ENCODE data around the gene MRPL37. TPM values are rescaled to one million over a fixed set of nuclear protein-coding genes. Genes with fewer than 3 reads are reported as not detected.

The MRPL37 gene
- total and polyA plus RNA-seq, 2 of the 8 experiments (the other 6 are each of a cell fraction or from before 2014, with no cell fraction given): 45.5 to 126 TPM

DNA sequence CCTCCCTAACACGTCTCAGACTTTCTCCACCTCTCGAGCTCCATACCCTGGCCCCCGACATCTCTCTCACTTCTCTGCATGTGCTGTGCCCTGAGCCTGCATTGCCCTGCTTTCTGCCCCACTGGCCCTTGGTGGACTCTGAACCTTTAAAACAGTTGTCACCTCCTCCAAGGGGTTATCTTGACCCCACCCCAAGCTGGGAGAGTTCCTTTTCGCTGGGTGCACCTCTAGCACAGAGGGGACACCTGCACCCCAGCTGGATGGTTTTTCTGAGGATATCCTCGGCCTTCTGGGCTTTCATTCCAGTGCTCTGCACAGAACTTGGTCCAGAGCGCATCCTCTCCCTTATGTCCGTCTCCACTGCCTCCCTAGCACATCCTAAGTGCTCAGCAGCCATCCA, 43.0 kb upstream of the MRPL37 start:
- no peak overlapping the region for H3K18ac ChIP-seq (ENCODE audit: extremely low read depth, low read length)
- no peak overlapping the region for H2BK20ac ChIP-seq (ENCODE audit: low read length)
- H3K36me3 ChIP-seq (ENCODE audit: control insufficient read depth in 2 of 4, insufficient read depth in 4 of 4, low read length in 3 of 4): no peaks in the 10 kb centered on the region
- H4K20me1 ChIP-seq (replicated peaks in 1 of 2; ENCODE audit: control insufficient read depth in 1 of 2, insufficient read depth in 2 of 2, low read length in 2 of 2): no peaks in the 10 kb centered on the region
- H4K5ac ChIP-seq (ENCODE audit: insufficient read length, low read depth, low read length): no peak overlapping the region
- no peak overlapping the region for H2BK5ac ChIP-seq (ENCODE audit: low read depth, low read length)
- no peak overlapping the region for H3K4me2 ChIP-seq (ENCODE audit: insufficient read depth in 1 of 2, low read depth in 2 of 2, low read length in 2 of 2)
- H3K27ac ChIP-seq (ENCODE audit: low read depth, low read length): no peak overlapping the region
- no peak overlapping the region for H2AK5ac ChIP-seq (ENCODE audit: low read depth, low read length)
- H2BK12ac ChIP-seq (ENCODE audit: low read depth, low read length): no peak overlapping the region
- DNase-seq (ENCODE audit: low read depth in 1 of 2, low spot score in 2 of 2): no peak
- no peak for FAIRE-seq
- no peak overlapping the region for H2BK120ac ChIP-seq (replicated peaks; ENCODE audit: low read depth, low read length)
- no peaks in the 10 kb centered on the region for H3K79me2 ChIP-seq (ENCODE audit: control insufficient read depth in 1 of 2, insufficient read depth in 2 of 2, low read length in 2 of 2)
- no peak overlapping the region for H3K4ac ChIP-seq (replicated peaks; ENCODE audit: insufficient read length, low read depth, low read length)
- no peaks in the 10 kb centered on the region; a peak in 2 of 7 replicates for H3K4me1 ChIP-seq (replicated peaks in 1 of 4; ENCODE audit: control insufficient read depth in 3 of 4, insufficient read depth in 4 of 4, low read length in 3 of 4)
- H3K23me2 ChIP-seq (ENCODE audit: low read depth, low read length): no peaks in the 10 kb centered on the region; the same call in 1 of the 2 replicates
- H3K9me3 ChIP-seq (ENCODE audit: insufficient read depth in 2 of 2, low read depth in 1 of 2, low read length in 1 of 2): no peaks in the 10 kb centered on the region
- H4K8ac ChIP-seq (ENCODE audit: extremely low read depth, insufficient read depth, low read length): no peak overlapping the region
- WGBS, 2 experiments (ENCODE audit: extremely low coverage in 1 of 2, insufficient coverage in 1 of 2, insufficient read length in 1 of 2, insufficient replicate concordance in 2 of 2, low coverage in 1 of 2, low lambda C conversion rate in 2 of 2, missing lambda C conversion rate in 1 of 2): 84% methylated on average over 7 of the region's 7 CpGs; no CpG with 5 or more reads in 1 of the 2 experiments
- H2AFZ ChIP-seq (ENCODE audit: low read length): no peak overlapping the region
- no peaks in the 10 kb centered on the region for H3K27me3 ChIP-seq (replicated peaks in 1 of 4; ENCODE audit: control insufficient read depth in 3 of 4, extremely low read depth in 1 of 4, insufficient read depth in 3 of 4, low read length in 3 of 4)
- ChIA-PET POLR2A (ENCODE audit: partially characterized antibody) (interaction anchor here (1.2 kb wide), 1 partner anchor 40 kb away, joined by 3 read pairs; no protein-coding TSS in a partner anchor), CTCF (ENCODE audit: partially characterized antibody) (interaction anchor here (0.7 to 1.7 kb wide), 2 partner anchors 24 to 495 kb away, joined by 3 to 6 read pairs; no protein-coding TSS in a partner anchor)
- no peak overlapping the region for H4K91ac ChIP-seq (replicated peaks; ENCODE audit: insufficient read length, low read length)
- TF ChIP-seq RFX5 (IDR thresholded peaks at IDR 0.05; ENCODE audit: borderline replicate concordance, low read depth, low read length) (no peak), BACH1 (IDR thresholded peaks at IDR 0.05; ENCODE audit: low read length) (no peak), CBX8 (IDR thresholded peaks at IDR 0.05; ENCODE audit: borderline replicate concordance, low read depth, low read length) (no peak)
- no peak overlapping the region for H3K56ac ChIP-seq (replicated peaks; ENCODE audit: insufficient read length, low read depth, low read length)
- H2BK15ac ChIP-seq (ENCODE audit: low read length): no peak overlapping the region
- H3K9ac ChIP-seq (replicated peaks in 1 of 4; ENCODE audit: extremely low read depth in 1 of 4, low read depth in 3 of 4, low read length in 3 of 4): peak overlapping the region in 1 of 4 experiments; percentile 21; a peak in 1 of 7 replicates
- H3K79me1 ChIP-seq (ENCODE audit: low read depth, low read length): no peaks in the 10 kb centered on the region; the same call in 1 of the 2 replicates
- H3K14ac ChIP-seq (ENCODE audit: insufficient read length): no peak overlapping the region
- no peak overlapping the region for H3K4me3 ChIP-seq (ENCODE audit: extremely low read depth in 1 of 4, insufficient read depth in 2 of 4, low read depth in 3 of 4, low read length in 4 of 4)
- no peak overlapping the region for H3K23ac ChIP-seq (ENCODE audit: insufficient read length)

Data from H1 (cell line).